Aorta (tissue), 5 donors: Measurements from ENCODE around the gene VASH1. TPM values are rescaled to one million over a fixed set of nuclear protein-coding genes. Genes with fewer than 3 reads are reported as not detected.
"Not testable (repeated sequence)": the region's sequence is repeated elsewhere in the genome, so short reads cannot be mapped to it uniquely, and the experiment has no call there.

Experiments
- ATAC-seq: fragments of 200-7000 bp; cut with Tn5 transposase; one replicate; pipeline ENCODE4 v1.9.1; 2022; ENCODE audit warnings: moderate library complexity; ENCODE audit not compliant: low FRiP score
- DNase-seq, 2 donors: peaks; one replicate each; pipeline ENCODE4 v3.0.0-alpha.2; 2020
- H3K27ac ChIP-seq, 2 donors: one replicate each; pipeline ENCODE4 v1.5.1; 2013; ENCODE audit warnings: low read length in 2 of 2, mild to moderate bottlenecking in 2 of 2, moderate library complexity in 2 of 2, control low read depth in 1 of 2, inconsistent platforms in 1 of 2, low read depth in 1 of 2
- H3K27me3 ChIP-seq, 2 donors: one replicate each; pipeline ENCODE4 v1.6.1; 2013; ENCODE audit warnings: control low read depth in 1 of 2, low read length in 1 of 2, mild to moderate bottlenecking in 1 of 2, moderate library complexity in 1 of 2; ENCODE audit not compliant: insufficient read depth in 2 of 2, control insufficient read depth in 1 of 2
- H3K36me3 ChIP-seq, 2 donors: one replicate each; pipeline ENCODE4 v1.6.1; 2013; ENCODE audit warnings: control low read depth in 1 of 2, low read length in 1 of 2, mild to moderate bottlenecking in 1 of 2; ENCODE audit not compliant: insufficient read depth in 2 of 2, control insufficient read depth in 1 of 2
- H3K4me1 ChIP-seq, 2 donors: one replicate each; pipeline ENCODE4 v1.6.1; 2013; ENCODE audit warnings: low read length in 2 of 2, control low read depth in 1 of 2, mild to moderate bottlenecking in 1 of 2, moderate library complexity in 1 of 2; ENCODE audit not compliant: insufficient read depth in 2 of 2, control insufficient read depth in 1 of 2
- H3K4me3 ChIP-seq, 2 donors: one replicate each; pipeline ENCODE4 v1.5.1; 2013; ENCODE audit warnings: low read length in 2 of 2, control low read depth in 1 of 2, mild to moderate bottlenecking in 1 of 2
- H3K9me3 ChIP-seq: one replicate; pipeline ENCODE4 v1.6.1; 2013; ENCODE audit warnings: mild to moderate bottlenecking, low read length; ENCODE audit not compliant: control insufficient read depth
- WGBS, 2 donors: extraction: QIAGEN DNeasy Blood & Tissue Kit; methylation state at CpG; one replicate each; pipeline ENCODE4 v1.1.7; 2013; 5-methylcytosine and 5-hydroxymethylcytosine counted together
- intact Hi-C, 2 donors: fragments of 100-400 bp; cut with DNase I; formaldehyde crosslinking; loops; one replicate each; pipeline versions ENCODE4 v1.14.2 to v1.15.0; 2022
- polyA plus RNA-seq, 2 donors: library from polyadenylated mRNA; stranded (reverse); fragments of 200-250 nt; gene quantifications; one replicate each; pipeline ENCODE4 v1.2.3, GENCODE V29; 2013
- total RNA-seq, 2 donors: library from RNA; stranded (reverse); fragmentation: NEBNext Ultra II Directional; extraction: Animal tissue kit (Norgen Biotek cat#: 25700); gene quantifications; one replicate each; pipeline ENCODE4 v1.2.1, GENCODE V29; 2021
- donor health status: healthy with polysubstance abuse.
- donor health status: Bipolar disorder and iron deficiency.
- donor health status: DM: no; HTN: no; CAD: no.
- donor health status: DM: no; HTN: no; CAD: no.
- donor health status: DM: yes; HTN: yes; CAD: no.

The VASH1 gene
- total and polyA plus RNA-seq, 4 donors = 13.6 to 42.7 (median 21.5) TPM

DNA sequence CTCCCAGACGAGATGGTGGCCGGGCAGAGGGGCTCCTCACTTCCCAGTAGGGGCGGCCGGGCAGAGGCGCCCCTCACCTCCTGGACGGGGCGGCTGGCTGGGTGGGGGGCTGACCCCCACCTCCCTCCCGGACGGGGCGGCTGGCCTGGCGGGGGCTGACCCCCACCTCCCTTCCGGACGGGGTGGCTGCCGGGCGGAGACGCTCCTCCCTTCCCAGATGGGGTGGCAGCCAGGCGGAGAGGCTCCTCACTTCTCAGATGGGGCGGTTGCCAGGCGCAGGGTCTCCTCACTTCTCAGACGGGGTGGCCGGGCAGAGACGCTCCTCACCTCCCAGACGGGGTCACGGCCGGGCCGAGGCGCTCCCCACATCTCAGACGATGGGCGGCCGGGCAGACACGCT lies 26.8 kb upstream of the VASH1 start:
- DNase-seq, intact Hi-C loops, H3K27me3 ChIP-seq, H3K27ac ChIP-seq, H3K9me3 ChIP-seq, H3K36me3 ChIP-seq, H3K4me3 ChIP-seq, ATAC-seq, H3K4me1 ChIP-seq: not testable (repeated sequence)
- WGBS, 2 donors = 92 to 93% methylated on average over 24 to 31 of the region's 31 CpGs

DNA sequence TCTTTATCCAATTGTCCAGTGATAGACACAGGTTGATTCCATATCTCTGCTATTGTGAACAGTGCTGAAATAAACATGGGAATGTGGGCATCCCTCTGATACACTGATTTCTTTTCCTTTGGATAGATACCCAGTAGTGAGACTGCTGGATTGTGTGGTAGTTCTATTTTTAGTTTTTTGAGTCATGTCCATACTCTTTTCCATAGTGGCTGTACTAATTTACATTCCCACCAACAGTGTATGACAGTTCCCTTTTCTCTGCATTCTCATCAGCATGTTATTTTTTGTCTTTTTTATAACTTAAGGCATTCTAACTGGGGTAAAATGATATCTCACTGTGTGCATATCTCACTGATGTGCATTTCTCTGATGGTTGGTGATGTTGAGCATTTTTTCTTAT lies 24.8 kb upstream of the VASH1 start:
- ATAC-seq = no peak
- peaks cover 2% of the 10 kb centered on the region for H3K9me3 ChIP-seq
- H3K27ac ChIP-seq = no peak overlapping the region
- intact Hi-C loops = no loop called here
- no peak for DNase-seq
- H3K36me3 ChIP-seq = no peaks in the 10 kb centered on the region
- no peak overlapping the region for H3K4me3 ChIP-seq
- no peaks in the 10 kb centered on the region for H3K27me3 ChIP-seq
- H3K4me1 ChIP-seq = no peaks in the 10 kb centered on the region

DNA sequence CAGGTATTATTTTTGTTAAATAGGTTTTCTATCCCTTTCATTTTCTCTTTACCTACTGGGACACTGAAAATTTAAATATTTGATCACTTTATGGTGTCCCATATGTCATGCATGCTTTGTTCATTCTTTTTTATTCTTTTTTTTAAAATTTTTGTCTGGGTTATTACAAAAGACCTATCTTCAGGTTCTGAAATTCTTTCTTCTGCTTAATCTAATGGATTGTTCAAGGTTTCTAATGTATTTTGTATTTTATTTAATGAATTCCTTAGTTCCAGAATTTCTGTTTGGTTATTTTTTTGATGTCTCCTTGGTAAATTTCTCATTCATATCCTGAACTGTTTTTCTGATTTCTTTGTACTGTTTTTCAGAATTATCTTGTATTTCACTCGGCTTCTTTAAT lies 20.2 kb upstream of the VASH1 start:
- intact Hi-C loops = no loop called here

DNA sequence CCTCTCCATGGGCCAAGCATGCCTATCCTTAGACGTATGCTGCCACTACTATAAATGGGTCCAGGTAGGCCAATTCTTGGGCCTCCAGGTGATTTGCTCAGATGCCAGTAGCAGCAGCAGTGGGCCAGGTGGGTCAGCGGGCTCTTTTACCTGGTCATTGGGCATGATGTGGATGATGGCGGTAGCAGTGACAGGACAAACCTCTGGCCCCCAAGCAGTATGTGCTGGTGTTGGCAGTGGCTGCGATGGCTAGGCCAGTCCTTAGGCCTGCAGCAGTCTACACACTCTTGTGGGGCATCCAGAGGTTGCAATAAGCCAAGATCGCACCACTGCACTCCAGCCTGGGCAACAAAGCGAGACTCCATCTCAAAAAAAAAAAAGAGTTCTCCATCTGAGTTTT lies 19.1 kb upstream of the VASH1 start:
- Histone ChIP-seq H3K9me3 (peaks cover 2% of the 10 kb centered on the region), H3K27me3 (no peaks in the 10 kb centered on the region), H3K27ac (no peak overlapping the region), H3K4me1 (no peaks in the 10 kb centered on the region), H3K4me3 (no peak overlapping the region), H3K36me3 (no peaks in the 10 kb centered on the region)
- 81% methylated on average over 6 of the region's 6 CpGs for WGBS, 2 donors
- intact Hi-C loops = no loop called here
- no peak for DNase-seq
- ATAC-seq = no peak

More for the DNA sequence above, 20.2 kb upstream of the VASH1 start:
- Histone ChIP-seq H3K27me3 (no peaks in the 10 kb centered on the region), H3K27ac (no peak overlapping the region), H3K9me3 (peaks cover 2% of the 10 kb centered on the region), H3K36me3 (no peaks in the 10 kb centered on the region), H3K4me1 (no peaks in the 10 kb centered on the region), H3K4me3 (no peak overlapping the region)
- DNase-seq (no peak), ATAC-seq (no peak)
- WGBS, 2 donors = 91 to 95% methylated on average over 1 of the region's 1 CpG

DNA sequence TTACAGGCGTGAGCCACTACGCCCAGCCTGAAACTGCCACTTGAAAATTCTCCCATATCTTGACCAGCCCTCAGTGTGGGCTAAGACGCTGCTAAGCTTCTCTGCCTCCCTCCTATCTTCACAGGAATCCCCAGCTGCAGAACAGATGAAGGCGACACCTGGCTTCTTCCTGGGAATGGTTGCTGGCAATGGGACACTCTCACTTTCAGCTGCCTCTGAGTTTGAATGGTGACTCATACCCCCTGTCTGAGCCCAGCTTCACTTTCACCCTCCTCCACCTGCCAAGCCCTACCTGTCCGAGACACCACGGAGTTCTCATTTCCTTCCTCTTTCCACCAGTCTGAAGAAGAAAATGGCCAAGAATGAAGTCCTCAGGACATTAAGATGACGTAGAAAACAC lies 18.3 kb upstream of the VASH1 start:
- intact Hi-C loops = no loop called here
- Histone ChIP-seq H3K27ac (no peak overlapping the region), H3K27me3 (no peaks in the 10 kb centered on the region), H3K9me3 (peaks cover 2% of the 10 kb centered on the region), H3K4me3 (no peak overlapping the region), H3K4me1 (no peaks in the 10 kb centered on the region), H3K36me3 (no peaks in the 10 kb centered on the region)
- 93 to 95% methylated on average over 7 of the region's 7 CpGs for WGBS, 2 donors
- DNase-seq = no peak
- ATAC-seq = no peak

DNA sequence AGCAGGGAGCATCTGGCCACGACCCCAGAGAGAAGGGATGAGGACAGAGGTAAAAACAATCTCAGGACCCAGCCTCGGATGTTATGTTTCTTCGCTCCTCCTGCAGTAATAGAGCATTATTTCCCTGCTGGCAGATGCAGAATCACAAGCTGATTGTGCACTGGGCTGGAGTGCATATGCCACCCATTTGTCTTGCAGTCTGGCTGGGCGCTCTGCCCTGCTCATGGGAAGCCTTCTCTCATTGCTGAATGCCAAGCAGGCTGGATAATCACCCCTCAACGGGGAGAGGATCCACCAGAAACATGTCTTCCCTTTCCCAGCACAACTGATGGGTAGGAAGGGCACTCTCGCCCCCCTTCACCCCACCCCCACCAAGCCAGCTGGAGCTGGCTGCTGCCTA lies 8.5 kb upstream of the VASH1 start:
- H3K9me3 ChIP-seq = no peaks in the 10 kb centered on the region
- no peak overlapping the region for H3K4me3 ChIP-seq
- no peaks in the 10 kb centered on the region for H3K4me1 ChIP-seq
- intact Hi-C loops = no loop called here
- no peaks in the 10 kb centered on the region for H3K27me3 ChIP-seq
- H3K27ac ChIP-seq = no peak overlapping the region
- 49 to 56% methylated on average over 6 of the region's 6 CpGs for WGBS, 2 donors
- ATAC-seq (no peak), DNase-seq (no peak)
- no peaks in the 10 kb centered on the region for H3K36me3 ChIP-seq

DNA sequence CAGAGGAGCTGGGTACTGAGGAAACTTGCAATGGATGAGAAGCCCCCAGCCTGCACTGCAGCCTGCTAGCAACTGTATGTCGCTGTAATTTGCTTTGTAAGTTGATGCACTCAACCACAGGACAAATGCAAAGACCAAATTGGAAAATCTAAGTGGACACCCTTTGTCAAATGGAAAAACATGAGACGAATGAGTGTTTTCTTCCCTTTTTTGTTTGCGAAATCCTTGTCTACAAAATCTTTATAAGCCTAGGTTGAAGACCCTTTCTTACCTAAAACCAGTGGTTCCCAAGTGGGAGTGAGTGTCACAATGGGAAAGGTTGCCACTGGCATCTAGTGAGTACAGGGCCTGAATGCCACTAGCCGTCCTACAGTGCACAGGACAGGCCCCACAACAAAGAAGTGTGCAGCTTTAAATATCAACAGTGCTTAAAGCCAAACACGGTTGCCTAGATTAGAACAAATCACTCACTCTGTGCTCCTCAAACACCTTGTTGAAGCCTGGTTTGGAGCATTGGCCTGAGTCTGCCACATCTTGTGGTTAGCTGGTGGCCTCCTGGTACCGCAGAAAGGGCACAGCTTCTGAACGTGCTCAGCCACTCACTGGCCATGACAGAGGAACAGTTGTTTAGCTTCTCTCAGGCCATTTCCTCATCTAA lies 7.6 kb upstream of the VASH1 start:
- Histone ChIP-seq H3K4me1 (no peaks in the 10 kb centered on the region), H3K27me3 (no peaks in the 10 kb centered on the region), H3K4me3 (no peak overlapping the region), H3K27ac (no peak overlapping the region), H3K36me3 (no peaks in the 10 kb centered on the region), H3K9me3 (no peaks in the 10 kb centered on the region)
- intact Hi-C loops = no loop called here
- ATAC-seq (no peak), DNase-seq (no peak)
- 90% methylated on average over 7 of the region's 7 CpGs for WGBS, 2 donors

DNA sequence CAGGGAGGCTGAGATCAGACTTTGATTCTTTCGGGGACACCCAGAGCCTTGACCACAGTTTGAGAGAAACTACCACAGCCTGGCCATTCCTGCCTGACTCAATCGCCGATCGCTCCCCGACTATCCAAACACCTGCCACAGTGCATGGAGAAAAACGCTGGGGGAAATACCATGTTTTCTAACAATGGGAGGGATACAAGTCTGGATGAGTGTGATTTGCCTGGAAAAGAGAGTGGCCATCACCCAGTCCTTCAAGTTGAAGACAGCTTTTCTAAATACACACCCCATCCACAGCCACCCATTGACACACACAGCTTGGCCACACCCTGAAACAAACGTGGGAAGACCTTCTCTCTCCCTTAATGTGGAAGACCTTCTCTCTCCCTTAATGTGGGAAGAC lies 6.7 kb upstream of the VASH1 start:
- H3K9me3 ChIP-seq = no peaks in the 10 kb centered on the region
- 90 to 91% methylated on average over 7 of the region's 7 CpGs for WGBS, 2 donors
- H3K4me1 ChIP-seq = no peaks in the 10 kb centered on the region
- ATAC-seq = no peak
- intact Hi-C loops = no loop called here
- H3K27ac ChIP-seq = no peak overlapping the region
- no peak for DNase-seq
- no peak overlapping the region for H3K4me3 ChIP-seq
- no peaks in the 10 kb centered on the region for H3K27me3 ChIP-seq
- H3K36me3 ChIP-seq = no peaks in the 10 kb centered on the region

DNA sequence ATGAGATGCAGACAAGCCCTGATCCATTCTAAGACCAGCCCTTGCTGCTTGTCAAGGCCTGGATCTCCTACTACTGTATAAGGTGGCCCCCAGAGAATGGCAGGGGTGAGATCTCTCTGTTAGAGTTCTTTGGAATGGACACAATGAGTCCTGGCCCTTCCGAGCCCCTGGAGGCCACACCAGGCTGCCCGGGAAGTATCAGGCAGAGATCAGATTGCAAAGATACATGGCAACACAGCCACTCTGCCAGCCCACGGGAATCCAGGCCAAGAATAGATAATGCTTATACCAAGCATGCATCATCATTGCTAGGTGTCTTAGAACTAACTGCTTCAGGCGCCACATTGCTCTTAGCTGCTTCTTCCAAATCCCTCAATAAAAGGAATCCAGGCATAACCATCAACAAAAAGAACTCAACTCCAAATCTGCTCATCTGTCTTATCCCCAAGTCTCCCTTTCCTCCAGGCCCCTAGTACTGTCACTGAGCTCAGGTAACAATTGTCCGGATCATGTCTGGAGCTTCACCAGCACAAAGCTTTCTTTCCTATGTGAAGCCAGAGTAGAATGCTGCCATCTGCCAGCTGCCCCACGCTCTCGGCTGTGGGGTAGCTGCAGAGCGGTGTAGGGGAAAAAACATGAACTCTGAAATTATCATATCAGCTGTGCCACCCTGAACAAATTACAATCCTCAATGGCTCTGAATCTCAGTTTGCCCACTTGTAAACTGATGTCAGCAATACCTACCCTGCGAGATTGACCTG lies 5.5 kb upstream of the VASH1 start:
- DNase-seq (no peak), ATAC-seq (no peak)
- Histone ChIP-seq H3K27ac (no peak overlapping the region), H3K36me3 (no peaks in the 10 kb centered on the region), H3K4me3 (no peak overlapping the region), H3K9me3 (no peaks in the 10 kb centered on the region), H3K27me3 (no peaks in the 10 kb centered on the region), H3K4me1 (no peaks in the 10 kb centered on the region)
- 77 to 78% methylated on average over 9 of the region's 9 CpGs for WGBS, 2 donors
- intact Hi-C loops = no loop called here
